GM21529 (cell line): Measurements from ENCODE around the gene DMRT3.
"Not testable (repeated sequence)": the region's sequence is repeated elsewhere in the genome, so short reads cannot be mapped to it uniquely, and the experiment has no call there.

Experiments used
- ATAC-seq: cut with Tn5 transposase; IDR thresholded peaks from one replicate; pipeline ENCODE4 v1.9.1; 2021; ENCODE audit not compliant: unreplicated experiment

Gene DMRT3

DNA sequence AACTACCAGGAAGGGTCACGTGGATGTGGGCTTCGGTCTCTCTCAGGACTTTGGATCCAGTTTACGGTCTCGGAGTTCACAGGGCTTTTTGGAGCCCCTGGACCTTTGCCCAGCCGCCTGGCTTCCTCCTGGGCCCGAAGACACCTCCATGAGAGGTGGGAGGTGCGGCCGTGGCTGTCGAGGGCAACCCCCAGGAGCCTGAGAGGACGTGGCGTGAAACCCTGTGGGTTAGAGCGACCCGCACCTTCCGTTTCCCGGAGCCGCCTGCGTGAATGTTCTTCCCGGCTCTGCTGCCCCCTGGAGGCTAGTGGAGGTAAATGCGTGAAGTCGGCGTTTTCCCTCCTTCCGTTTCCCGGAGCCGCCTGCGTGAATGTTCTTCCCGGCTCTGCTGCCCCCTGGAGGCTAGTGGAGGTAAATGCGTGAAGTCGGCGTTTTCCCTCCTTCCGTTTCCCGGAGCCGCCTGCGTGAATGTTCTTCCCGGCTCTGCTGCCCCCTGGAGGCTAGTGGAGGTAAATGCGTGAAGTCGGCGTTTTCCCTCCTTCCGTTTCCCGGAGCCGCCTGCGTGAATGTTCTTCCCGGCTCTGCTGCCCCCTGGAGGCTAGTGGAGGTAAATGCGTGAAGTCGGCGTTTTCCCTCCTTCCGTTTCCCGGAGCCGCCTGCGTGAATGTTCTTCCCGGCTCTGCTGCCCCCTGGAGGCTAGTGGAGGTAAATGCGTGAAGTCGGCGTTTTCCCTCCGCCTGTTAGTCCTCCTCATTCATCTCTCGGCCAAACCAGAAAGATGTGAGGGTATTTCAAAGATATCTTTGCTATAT is 22.1 kb downstream of the DMRT3 start:
- ATAC-seq: not testable (repeated sequence)

DNA sequence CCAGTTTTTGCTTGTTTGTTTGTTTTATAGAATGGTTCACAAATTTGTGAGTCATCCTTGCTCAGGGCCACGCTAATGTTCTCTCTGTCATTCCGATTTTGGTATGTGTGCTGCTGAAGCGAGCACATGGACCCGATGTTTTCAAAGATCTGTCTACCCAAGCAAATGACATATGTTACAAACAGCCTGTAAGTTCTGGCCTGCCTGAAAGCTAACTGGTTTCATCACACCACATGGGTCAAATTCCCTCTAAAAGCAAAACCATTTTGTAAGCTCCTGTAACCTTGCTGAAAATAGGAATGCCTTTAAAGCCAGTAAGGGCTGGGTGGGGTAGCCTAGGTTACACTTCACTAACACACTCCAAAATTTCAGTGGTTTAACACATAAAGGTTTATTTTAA is 25.4 kb downstream of the DMRT3 start:
- no peak for ATAC-seq

DNA sequence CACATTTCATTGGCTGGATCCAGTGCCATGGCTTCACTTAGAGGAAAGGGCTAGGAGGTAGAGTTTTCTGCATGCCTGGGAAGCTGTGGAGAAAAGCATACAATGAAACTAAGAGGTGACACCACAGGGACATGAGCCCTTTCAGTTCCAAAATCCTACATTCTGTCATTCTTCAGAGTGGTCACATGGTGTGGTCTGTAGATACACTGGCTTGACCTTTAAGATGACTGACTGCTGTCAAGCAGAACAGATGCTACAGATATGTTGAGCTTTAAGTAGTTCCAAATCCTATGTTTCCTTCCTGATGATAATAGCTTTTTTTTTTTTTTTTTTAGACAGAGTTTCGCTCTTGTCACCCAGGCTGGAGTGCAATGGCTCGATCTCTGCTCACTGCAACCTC is 26.2 kb downstream of the DMRT3 start:
- ATAC-seq: no peak

DNA sequence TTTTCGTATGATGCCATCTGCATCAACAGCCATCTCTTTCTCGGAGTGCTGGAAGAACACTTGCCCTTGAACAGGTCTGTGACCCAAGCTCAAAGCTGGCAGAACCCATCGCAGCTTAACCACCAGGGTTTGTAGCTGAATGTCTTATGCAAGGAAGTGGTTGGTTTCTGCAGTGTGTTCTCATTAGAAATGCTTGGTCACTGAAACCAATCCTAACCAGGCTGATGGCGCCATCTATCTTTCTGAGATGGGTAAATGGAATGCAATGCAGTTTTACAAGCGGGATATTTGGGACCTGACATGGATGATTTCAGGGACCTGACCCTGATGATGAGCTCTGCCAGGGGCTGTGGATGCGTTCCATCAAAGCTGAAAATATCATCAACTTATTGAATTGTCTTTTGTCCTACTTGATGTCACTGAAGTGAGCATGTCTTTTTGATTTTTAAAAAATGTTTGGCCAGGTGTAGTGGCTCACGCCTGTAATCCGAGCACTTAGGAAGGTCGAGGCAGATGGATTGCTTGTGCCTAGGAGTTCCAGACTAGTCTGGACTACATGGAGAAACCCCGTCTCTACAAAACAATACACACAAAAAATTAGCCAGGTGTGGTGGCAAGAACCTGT is 28.7 kb downstream of the DMRT3 start:
- peak; percentile 61 for ATAC-seq

DNA sequence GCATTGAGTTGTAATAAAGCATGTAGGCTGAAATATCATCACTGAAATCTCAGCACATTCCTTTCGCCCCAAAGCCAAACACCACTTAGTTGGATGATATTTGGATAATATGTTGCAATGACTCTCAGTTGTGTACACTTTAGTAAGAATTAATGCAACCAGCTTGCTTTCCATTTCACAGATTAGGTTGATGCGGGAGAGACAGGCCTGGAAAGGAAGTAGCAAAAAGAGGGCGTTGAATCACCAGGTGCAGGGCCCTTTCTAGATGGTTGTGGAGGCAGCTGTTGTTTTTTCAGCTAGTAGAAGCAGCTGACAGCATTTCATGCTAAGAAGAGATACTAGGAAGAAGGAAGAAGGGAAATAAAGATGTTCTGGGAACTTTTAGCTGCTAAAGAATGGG is 30.9 kb downstream of the DMRT3 start:
- no peak for ATAC-seq

DNA sequence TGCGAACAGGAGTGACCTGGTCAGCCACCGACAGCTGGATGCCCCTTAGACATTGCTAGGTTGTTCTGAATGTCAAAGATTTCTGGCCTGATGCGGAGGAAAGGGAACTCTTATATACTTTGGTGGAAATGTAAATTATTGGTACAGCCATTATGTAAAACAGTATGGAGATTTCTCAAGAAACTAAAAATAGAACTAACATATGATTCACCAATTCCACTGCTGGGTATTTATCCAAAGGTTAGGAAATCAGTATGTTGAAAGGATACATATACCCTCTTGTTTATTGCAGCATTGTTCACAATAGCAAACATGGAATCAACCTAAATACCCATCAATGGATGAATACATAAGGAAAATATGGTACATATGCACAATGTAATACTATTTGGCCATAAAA is 31.8 kb downstream of the DMRT3 start:
- ATAC-seq: no peak

DNA sequence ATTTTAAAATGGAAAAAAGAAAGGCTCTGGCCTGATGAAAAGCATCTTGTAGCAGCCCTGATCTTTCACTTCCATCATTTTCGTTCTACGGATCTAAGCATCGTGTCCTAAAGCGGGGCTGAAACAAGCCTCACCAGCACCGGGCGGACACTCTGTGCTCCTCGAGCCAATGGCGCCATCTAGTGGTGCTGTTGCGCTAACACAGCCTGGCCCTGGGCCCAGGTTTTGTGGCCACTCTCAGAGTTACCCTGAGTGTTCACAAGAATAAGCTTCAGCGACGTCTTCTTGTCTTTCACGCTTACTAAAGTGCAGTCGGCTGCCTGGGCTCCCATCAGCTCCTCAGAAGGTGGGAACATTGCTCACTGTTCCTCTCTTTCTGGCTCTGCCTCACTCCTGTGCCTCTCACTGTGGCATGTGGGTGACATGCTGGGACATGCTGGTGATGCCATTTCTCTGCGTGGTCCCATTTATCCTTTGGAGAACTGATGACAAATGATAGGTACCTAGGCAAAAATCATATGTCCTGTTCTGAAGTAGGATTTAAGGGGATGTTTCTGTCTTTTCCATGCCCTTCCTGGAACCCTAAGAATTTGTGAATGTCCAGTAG is 32.7 kb downstream of the DMRT3 start:
- peak; percentile 96 for ATAC-seq

DNA sequence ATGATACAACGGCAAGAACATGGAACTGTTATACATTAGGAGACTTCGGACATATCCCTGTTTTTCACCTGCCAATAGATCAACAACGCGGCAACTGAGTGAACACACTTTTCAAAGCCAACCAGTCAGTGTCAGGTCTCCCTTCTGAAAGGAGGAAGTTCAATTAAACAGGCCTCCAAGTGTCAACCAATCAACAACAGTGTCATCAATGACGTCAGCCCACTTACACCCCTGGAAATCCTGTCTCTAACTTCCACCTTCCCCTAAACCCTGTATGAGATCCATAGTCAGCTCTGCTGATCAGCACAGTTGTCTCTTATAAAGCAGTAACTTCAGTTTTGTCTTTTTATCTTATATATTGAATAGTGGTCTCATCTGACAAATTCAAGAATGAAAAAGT is 36.6 kb downstream of the DMRT3 start:
- ATAC-seq: no peak

DNA sequence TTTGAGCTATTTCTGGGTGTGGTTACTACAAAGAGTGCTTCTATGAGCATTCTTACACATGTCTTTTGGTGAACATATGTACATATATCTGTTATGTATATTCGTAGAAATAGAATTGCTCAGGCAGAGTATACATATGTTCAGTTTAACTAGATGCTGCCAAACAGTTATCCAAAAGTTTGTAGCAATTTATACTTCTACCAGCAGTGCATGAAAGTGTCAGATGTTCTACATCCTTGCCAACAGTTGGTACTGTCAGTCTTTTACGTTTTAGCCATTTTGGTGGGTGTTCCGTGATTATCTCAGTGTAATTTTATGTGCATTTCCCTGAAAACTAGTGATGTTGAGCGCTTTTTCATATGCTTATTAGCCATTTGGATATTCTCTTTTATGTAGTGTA is 37.8 kb downstream of the DMRT3 start:
- ATAC-seq: no peak

DNA sequence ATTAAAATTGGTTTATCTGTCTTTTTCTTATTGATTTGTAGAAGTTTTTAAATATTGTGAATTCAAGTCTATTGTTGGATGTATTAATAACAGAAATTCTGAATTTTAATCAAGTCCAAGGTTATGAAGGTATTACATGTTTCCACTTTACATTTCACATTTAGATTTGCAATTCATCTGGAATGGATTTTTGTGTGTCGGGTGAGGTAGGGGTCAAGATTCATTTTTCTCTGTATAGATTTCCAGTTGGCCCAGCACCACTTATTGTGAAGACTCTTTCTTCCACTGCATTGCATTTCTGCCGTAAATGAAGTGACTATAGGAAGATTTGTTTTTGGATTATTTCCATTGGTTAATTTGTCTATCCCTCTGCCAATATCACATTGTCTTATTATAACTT is 38.2 kb downstream of the DMRT3 start:
- no peak for ATAC-seq

DNA sequence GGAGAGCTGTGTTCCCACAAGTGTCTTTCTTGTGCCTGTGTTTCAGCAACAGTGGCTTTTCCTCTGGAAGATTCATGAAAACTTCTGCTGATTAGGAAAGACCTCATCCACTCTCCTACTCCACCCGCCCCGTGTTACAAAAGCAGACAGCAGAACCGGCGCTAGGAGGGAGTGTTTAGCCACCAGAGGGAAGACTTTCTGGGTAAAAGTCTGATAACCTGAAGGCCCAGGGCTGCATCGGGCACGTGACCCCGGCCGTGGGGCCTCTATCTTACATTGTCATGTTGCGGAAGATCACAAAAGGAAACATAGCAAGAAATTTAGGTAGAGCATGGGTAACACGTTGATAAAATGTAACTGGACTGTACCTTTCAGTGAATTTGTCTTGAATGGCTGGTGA is 41.7 kb downstream of the DMRT3 start:
- no peak for ATAC-seq

DNA sequence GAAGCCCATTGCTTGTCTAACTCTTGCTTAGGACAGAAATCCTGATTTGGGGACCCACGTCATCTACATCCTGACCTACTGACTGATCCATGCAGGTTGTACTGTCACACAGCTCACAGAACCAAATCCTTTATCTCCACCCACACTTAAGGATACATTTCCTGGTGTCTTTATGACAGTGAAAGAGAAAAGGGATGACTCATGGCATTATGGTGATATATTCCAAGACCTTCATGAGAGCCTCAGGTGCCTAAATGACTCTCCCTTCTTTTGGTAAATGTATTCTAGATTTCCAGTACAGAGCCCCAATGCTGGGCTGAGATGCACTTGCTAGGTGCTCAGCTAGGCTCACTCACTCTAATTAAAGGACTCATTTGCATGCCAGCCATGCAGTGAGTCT is 47.7 kb downstream of the DMRT3 start:
- no peak for ATAC-seq

DNA sequence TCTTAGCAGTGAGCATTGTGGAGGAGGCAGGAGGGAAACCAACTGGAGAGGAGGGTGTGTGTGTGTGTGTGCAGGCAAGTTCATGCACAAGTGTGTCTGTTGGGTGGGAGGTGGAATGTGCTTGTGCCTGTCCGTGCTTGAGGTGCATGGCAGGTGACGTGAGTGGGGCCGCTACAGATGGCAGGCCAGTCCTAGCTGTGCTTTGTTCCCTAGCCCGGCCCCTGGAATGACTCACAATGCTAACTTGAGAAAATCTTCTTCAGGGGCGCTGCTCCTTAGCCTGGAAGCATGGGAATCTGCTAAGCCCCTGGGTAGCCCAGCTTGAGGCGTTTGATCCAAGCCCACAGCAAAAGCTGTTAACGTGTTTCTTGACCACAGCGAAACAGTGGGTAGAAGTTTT is 48.7 kb downstream of the DMRT3 start:
- no peak for ATAC-seq

DNA sequence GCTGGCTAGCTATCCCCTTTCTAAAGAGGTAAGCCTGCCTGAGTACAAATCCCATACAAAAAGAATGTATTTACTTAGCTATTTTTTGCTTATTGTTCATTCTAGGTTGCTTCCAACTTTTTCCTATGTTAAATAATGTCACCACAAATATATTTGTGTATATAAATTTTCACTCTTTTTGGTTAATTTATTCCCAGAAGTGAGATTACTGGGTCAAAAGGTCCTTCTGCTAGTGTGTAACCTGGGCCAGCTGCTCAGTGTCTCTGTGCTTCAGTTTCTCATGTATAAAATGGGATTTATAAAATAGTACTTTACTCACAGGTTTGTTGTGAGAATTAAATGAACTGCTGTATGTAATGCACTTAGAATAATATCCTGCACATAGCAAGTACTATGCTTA is 49.8 kb downstream of the DMRT3 start:
- ATAC-seq: no peak

DNA sequence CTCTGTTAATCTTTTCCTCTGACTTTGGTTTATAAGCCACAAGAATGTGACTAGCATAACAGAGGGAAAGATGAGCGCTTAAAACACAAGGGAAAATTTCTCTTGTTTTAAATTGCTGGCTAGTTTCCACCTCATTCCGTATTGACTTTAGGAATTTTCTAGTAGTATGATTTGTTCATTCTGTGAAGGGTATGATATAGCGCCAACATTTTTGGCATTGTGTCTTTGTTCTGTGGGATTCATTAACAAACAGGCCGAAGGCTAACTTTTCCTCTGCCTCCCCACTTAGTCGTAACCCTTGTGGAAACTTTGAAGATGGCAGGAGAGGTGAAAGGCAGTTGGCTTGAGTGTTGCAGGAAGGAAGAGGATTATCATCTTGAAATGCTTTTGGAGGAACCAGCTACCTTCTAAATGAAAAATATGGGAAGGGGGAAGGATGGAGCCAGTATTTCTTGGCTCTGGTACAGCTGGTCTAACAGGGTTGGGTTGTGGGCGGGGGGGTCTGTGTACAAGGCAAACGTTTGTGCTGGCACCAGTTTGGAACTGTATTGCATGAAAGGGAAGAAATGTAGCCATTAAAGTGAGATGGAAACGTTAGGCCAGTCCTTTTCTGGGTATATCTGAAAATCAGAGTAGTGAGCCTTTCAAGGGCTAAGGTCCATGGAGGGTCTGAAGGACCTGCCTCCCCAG is 52.2 kb downstream of the DMRT3 start:
- ATAC-seq: no peak

DNA sequence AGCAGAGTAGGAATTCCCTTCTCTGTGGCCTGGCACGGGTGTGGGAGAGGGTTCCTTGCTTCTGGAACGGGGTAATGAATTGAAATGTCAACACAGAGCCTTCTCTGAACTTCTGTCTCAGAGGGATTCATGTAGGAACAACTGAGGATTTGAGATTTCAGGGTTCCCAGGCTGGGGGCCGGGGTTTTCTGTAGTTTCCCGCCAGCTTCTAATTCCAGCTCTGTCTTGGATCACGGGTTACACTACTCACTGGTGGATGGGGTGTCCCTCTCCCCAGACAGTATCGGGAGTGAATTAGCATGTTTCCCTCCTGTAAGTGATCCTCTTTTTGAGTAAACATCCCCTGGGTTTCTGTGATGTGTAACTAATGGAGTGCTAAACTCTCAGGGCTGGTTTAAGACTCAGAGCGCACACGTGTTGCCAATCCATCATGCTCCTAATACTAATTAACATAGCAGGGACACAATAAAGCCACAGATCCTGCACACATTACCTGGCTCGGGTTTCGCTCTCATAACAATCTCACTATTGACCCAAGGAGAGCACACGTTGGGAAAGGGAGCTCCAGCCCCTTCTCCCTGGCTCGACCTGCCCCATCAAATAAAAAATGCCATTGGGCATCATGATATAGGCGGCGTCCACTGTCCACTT is 55.6 kb downstream of the DMRT3 start:
- no peak for ATAC-seq

DNA sequence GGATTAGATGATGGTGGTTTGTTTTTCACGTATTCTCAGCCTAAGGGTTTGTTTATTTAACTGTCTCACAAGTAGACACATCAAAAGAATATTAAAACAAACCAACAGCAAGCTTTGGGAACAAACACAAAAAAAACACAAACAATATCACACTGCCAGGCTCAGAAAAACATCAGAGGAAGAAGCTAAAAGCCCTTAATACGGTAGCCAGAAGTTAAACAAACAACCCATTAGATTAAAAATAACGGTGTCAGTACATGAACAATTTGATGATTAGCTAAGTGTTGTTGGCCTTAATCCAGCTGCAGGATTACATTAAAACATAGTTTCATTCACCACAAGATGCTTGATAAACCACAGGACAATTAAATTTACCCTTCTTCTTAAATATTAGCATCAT is 57.8 kb downstream of the DMRT3 start:
- ATAC-seq: no peak

DNA sequence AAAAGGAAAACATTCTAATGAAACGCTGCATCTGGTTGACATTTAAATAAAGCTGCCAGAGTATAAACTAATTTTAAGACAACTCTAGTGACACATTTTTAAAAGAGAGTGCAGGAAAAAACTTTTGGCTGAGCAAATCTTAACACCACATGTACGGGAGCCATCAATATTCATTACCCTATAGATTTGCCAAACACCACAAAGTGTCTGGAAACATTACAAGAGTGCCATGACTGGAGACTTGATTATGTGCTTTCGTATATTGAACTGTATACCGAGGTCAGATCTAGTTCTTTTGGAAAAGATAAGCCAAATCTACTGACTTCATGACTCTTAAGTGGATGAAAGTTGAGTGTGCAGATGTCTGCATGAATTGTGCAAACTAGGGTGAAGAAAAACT is 63.1 kb downstream of the DMRT3 start:
- no peak for ATAC-seq
